ENCODE measurements around the gene TENT4B. TPM values are rescaled to one million over a fixed set of nuclear protein-coding genes. Genes with fewer than 3 reads are reported as not detected.

TENT4B gene
- total RNA-seq, 1 experiment from 2014 or later: 14.5 TPM

DNA sequence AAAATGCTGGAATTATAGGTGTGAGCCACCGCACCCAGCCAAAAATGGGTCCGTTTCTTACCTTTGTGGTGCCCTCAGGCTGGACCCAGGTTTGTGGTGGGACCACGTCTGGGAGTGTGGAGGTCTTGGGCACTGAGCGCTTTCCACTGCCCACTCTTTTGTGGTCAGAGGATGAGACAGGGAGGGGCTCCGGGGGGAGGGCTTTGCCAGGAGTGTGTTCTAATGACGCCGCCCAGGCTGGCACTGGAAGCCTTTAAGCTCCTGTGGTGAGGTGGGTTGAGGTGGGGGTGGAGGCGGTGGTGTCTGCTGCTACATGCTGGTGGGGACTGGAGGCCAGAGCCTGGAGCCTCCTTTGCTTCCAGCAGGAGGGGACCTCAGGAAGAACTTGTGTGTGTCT lies 100.4 kb downstream of the TENT4B start:
- Histone ChIP-seq H3K27ac (no peak overlapping the region), H3K27me3 (replicated peaks) (no peaks in the 10 kb centered on the region), H3K36me3 (peaks cover 28% of the 10 kb centered on the region), H3K4me1 (replicated peaks) (peaks cover 43% of the 10 kb centered on the region), H3K9me3 (replicated peaks) (no peaks in the 10 kb centered on the region), H3K4me3 (no peak overlapping the region)
- peak in 1 of 2 experiments; percentile 41 for DNase-seq (ENCODE audit: low read depth in 1 of 2, low spot score in 2 of 2)

DNA sequence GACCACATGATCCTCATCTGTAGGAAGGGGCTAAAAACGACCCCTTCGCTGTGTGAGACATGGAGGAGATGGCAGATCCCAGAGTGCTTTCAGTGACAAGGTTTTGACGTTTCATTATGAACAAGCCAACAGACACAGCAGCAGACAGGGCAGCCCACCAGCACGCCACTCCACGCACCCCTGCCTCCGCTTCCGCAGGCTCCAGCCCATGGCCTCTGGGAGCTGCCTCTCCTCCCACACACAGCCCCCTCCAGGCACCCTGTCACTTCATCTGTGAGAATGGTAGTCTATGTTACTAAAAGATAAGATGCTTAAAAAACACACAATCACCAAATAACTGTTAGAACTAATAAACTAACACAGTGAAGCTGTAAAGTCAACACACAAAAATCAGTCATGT lies 101.0 kb downstream of the TENT4B start:
- Histone ChIP-seq H3K36me3 (peaks cover 24% of the 10 kb centered on the region), H3K27me3 (replicated peaks) (no peaks in the 10 kb centered on the region), H3K4me3 (no peak overlapping the region), H3K27ac (no peak overlapping the region), H3K4me1 (replicated peaks) (peaks cover 43% of the 10 kb centered on the region), H3K9me3 (replicated peaks) (no peaks in the 10 kb centered on the region)
- DNase-seq (ENCODE audit: low read depth in 1 of 2, low spot score in 2 of 2): peak in 1 of 2 experiments; percentile 35

DNA sequence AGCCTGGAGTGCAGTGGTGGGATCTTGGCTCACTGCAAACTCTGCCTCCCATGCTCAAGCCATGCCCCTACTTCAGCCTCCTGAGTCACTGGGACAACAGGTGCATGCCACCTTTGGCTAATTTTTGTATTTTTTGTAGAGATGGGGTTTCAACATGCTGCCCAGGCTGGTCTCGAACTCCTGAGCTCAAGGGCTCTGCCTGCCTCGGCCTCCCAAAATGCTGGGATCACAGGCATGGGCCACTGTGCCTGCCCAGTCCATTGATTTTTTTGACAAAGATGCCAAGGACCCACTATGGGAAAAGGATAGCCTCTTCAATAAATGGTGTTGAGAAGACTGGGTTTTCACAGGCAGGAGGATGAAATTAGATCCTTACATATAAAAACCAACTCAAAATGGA lies 102.4 kb downstream of the TENT4B start:
- peak in 1 of 2 experiments; percentile 5 for DNase-seq (ENCODE audit: low read depth in 1 of 2, low spot score in 2 of 2)
- H3K4me3 ChIP-seq: no peak overlapping the region
- no peaks in the 10 kb centered on the region for H3K9me3 ChIP-seq (replicated peaks)
- H3K27ac ChIP-seq: no peak overlapping the region
- peaks cover 46% of the 10 kb centered on the region for H3K4me1 ChIP-seq (replicated peaks)
- no peaks in the 10 kb centered on the region for H3K27me3 ChIP-seq (replicated peaks)
- peaks cover 22% of the 10 kb centered on the region for H3K36me3 ChIP-seq

DNA sequence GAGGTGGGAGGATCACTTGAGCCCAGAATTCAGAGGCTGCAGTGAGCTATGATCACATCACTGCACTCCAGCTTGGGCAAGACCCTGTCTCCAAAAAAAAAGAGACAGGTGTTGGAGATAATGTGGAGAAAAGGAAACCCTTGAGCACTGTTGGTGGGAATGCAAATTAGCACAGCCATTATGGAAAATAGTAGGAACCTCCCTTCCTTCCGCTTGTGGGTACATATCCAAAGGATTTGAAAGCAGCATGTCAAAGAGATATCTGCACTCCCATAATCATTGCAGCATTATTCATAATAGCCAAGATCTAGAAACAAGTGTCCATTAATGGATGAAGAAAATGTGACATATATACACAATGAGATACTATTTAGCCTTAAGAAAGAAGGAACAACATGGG lies 103.5 kb downstream of the TENT4B start:
- peaks cover 35% of the 10 kb centered on the region for H3K4me1 ChIP-seq (replicated peaks)

DNA sequence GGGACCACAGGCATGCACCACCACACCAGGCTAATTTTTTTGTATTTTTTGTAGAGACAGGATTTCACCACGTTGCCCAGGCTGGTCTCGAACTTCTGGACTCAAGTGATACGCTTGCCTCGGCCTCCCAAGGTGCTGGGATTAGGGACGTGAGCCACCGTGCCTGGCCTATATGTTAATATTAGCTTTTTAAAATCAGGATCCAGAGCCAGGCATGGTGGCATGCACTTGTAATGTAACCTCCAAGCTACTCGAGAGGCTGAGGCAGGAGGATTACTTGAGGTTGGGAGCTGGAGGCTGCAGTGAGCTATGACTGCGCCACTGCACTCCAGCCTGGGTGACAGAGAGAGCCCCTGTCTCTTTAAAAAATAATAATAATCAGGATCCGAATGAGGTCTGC lies 104.8 kb downstream of the TENT4B start:
- Histone ChIP-seq H3K27me3 (replicated peaks) (no peaks in the 10 kb centered on the region), H3K36me3 (peaks cover 23% of the 10 kb centered on the region), H3K4me1 (replicated peaks) (peaks cover 28% of the 10 kb centered on the region), H3K9me3 (replicated peaks) (no peaks in the 10 kb centered on the region), H3K4me3 (no peak overlapping the region), H3K27ac (no peak overlapping the region)
- DNase-seq (ENCODE audit: low read depth in 1 of 2, low spot score in 2 of 2): no peak

More for the DNA sequence above, 103.5 kb downstream of the TENT4B start:
- Histone ChIP-seq H3K9me3 (replicated peaks) (no peaks in the 10 kb centered on the region), H3K27ac (no peak overlapping the region), H3K27me3 (replicated peaks) (no peaks in the 10 kb centered on the region), H3K4me3 (no peak overlapping the region), H3K36me3 (peaks cover 28% of the 10 kb centered on the region)
- no peak for DNase-seq (ENCODE audit: low read depth in 1 of 2, low spot score in 2 of 2)

DNA sequence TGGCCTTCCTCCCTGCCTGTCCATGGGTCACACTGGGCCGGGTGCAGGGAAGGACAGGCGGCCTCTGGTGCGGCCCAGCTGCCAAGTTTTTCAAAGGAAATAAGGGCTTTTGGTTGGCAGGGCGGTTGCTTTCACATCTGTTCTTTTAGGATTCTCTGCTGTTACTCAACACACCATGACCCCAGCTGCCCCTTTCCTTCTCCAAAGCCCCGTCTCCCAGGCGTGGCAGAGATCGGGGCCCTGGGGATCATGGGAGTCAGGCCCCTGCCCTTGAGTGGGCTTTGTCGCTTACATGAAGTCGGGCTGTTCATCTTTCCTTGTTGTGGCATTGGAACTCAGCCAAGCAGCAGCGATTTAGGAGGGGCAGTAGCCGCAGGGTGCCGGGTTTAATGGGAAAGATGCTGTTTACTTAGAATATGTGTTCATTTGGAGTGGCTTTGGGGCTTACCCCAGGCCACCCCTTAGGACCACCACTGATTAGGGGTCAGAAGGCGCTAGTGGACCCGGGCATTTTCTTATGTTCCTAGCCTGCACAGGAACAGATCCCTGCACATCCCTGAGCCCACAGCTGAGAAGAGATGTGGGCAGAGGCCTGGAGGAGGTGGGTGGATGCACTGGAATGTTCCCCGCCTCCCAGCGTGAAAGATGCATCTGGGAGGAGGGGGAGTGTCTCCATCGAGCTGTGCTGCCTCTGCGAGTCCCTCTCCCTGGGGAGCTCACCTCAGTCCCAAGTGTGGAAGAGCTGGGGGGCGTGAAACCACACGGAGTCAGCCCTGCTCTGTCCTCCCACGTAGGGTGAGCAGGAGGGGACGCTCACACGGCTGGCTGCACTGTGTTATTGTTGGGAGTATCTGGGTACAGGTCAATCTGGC lies 106.5 kb downstream of the TENT4B start:
- no peaks in the 10 kb centered on the region for H3K27me3 ChIP-seq (replicated peaks)
- H3K36me3 ChIP-seq: peaks cover 18% of the 10 kb centered on the region
- no peaks in the 10 kb centered on the region for H3K9me3 ChIP-seq (replicated peaks)
- DNase-seq (ENCODE audit: low read depth in 1 of 2, low spot score in 2 of 2): peak; percentile 66 to 74
- no peak overlapping the region for H3K4me3 ChIP-seq
- peak overlapping the region; percentile 6 for H3K27ac ChIP-seq
- H3K4me1 ChIP-seq (replicated peaks): peaks cover 43% of the 10 kb centered on the region

DNA sequence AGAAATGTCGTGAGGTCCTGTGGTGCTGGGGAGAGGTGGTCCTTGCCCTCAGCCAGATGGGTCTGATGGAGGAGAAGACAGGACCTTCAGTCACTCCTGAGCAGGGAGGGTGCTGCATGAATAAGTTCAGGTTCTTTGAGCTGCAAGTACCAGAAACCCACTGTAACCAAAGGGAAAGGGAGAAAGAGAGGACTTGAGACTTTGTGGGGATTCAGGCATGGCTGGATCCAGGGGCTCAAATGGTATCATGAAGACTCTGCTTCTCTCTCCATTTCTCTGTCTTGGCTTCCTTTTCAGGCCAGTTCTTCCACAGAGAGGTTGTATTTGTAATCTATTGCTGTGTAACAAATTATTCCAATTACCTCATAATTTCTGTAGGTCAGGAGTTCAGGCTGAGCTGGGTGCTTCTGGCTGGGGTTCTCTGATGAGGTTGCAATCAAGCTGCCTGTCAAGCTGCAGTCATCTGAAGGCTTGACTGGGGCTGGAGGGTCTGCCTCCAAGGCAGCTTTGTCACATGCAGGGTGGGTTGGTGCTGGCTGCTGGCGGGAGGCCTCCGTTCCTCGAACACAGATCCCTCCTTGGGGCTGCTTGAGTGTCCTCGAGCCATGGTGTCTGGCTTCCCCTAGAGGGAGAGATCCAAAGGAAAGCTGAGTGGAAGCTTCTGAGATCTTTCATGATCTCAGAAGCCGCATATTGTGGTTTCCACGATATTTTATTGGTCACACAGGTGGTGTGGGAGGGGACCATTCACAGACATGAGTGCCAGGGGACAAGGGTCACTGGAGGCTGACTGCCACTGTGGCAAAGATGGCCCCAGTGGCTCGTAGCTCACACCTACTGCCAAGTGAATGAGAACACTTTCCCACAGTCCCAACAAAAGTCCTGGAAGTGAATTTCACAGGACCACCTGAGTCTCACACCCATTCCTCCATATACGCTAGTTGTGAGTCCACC lies 107.4 kb downstream of the TENT4B start:
- Histone ChIP-seq H3K9me3 (replicated peaks) (no peaks in the 10 kb centered on the region), H3K4me3 (no peak overlapping the region), H3K36me3 (peaks cover 18% of the 10 kb centered on the region), H3K27ac (no peak overlapping the region), H3K4me1 (replicated peaks) (peaks cover 52% of the 10 kb centered on the region), H3K27me3 (replicated peaks) (no peaks in the 10 kb centered on the region)
- no peak for DNase-seq (ENCODE audit: low read depth in 1 of 2, low spot score in 2 of 2)

DNA sequence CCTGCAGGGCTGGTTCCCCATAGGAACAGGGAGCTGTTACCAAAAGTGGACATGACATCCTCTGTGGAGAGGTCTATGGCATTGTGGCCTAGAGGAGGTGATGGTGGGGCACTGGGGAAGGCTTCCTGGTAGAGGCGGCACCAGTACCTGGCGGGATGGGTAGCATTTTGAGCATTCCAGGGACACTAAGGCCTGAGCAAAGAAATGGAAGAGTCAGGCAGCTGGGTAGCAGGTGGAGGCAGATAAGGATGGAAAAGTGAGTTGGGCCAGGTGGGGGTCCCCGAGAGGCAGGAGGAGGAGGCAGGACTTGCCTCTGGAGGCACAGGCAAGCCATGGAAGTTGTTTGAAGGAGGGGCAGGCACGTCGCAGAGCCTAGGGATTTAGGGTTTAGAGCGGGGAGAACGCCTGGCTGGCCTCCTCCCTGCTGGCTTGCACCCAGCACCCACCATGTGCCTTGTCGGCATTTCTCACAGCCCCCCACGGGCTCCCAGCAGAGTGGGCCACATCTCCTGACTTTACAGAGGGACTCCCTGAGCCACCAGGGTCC lies 108.1 kb downstream of the TENT4B start:
- Histone ChIP-seq H3K36me3 (peaks cover 18% of the 10 kb centered on the region), H3K27ac (no peak overlapping the region), H3K4me1 (replicated peaks) (peaks cover 60% of the 10 kb centered on the region), H3K27me3 (replicated peaks) (no peaks in the 10 kb centered on the region), H3K4me3 (no peak overlapping the region), H3K9me3 (replicated peaks) (no peaks in the 10 kb centered on the region)
- DNase-seq (ENCODE audit: low read depth in 1 of 2, low spot score in 2 of 2): no peak

DNA sequence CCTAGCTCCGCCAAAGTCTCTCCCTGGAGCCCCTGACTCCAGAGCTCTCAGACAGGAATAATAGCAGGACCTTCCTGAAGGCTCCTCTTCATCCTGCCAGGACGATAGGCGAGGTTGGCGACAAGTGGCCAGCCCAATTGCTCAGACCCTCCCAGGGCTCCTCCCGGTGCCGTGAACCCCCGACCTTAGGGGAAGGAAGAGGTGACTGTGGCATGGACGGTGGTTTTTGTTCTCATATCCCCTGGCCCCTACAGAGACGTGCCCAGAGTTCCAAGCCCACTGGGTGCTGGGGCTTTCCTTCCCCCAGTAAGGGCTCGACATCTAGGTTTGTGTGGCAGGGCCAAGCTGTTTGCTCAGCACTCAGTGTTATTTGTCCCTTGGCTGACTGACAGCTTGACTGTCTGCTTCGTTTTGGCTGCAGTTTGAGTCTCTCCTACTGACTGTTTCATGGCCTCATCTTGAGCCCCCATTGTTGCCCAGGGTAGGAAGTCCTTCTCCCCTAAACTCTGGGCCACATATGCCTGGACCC lies 108.7 kb downstream of the TENT4B start:
- no peak for DNase-seq (ENCODE audit: low read depth in 1 of 2, low spot score in 2 of 2)
- Histone ChIP-seq H3K4me3 (no peak overlapping the region), H3K27me3 (replicated peaks) (no peaks in the 10 kb centered on the region), H3K9me3 (replicated peaks) (no peaks in the 10 kb centered on the region), H3K36me3 (peaks cover 18% of the 10 kb centered on the region), H3K27ac (no peak overlapping the region), H3K4me1 (replicated peaks) (peaks cover 65% of the 10 kb centered on the region)

DNA sequence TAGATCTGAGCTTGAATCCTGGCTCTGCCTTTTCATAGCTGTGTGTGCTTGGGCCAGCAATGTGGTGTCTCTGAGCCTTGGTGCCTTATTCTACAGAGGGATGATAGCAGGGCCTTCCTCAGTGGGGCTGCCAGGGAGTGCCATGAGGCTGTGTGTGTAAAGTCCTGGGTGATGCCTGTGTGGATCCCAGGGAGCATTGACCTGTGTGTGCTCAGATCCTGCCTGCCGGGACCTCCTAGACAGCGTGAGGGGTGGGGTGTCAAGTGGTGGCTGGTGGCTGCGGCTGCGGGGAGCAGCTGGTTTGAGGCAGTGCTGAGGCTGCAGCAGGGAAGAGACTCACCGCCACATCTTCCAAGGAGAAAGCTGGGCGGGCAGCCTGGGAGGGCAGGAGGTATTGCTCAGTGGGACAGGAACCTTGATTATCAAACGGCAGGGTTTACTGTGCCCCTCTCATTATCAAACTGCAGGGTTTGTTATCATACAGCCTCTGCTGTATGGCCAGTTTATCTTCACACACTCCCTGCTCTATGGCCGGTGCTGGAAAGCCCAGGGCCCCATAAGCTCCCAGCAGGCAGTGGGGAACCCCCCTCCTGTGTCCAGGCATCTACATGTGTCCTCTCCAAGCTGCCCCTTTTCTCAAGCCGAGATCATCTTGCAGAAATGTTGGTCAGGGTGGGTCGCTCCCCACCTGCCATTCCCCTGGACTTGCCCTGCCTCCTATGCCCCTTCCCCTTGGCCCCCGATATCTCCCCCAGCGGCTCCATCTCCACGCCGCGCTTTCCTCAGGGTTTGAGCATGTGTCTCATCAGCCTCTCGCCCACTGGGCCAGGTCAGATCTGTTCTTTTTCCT lies 110.2 kb downstream of the TENT4B start:
- H3K36me3 ChIP-seq: peaks cover 16% of the 10 kb centered on the region
- no peak for DNase-seq (ENCODE audit: low read depth in 1 of 2, low spot score in 2 of 2)
- peak overlapping the region; percentile 56; the same call in 1 of the 2 replicates for H3K27ac ChIP-seq

DNA sequence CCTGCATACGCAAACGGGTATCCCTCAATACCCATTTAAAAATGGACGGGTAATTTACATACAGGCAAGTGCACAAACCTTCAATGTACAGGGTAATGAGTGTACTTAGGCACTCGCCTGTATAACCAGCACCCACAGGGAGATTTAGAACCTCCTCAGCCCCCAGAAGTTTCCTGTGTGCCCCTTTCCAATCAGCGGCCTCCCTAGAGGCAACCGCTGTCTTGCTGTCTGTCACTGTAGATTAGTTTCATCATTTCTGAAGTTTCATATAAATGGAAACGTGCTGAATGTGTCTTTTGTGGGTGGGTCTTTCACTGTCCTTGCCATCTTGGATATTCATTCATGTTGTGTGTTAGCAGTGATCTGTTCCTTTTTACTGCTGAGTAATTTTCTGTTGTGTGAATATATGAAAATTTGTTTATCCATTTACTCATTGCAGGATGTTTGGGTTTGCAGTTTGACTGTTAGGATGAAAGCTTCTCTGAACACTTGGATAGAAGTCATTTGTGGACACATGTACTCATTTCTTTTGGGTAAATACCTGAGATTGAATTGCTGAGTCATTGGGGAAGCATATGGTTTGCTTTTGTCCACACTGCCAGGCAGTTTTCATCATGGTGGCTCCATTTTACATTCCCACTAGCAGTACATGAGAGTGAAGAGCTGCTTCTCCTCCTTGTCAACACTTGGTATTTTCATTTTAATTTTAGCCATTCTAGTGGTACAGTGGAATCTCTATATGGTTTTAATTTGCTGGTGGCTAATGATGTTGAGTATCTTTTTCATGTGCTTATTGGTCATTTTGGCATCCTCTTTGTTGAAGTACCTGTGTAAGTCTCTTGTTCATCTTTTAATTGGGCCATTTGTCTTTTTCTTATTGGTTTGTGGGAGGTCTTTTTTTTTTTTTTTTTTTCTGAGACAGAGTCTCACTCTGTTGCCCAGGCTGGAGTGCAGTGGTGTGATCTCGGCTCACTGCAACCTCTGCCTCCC lies 111.1 kb downstream of the TENT4B start:
- no peaks in the 10 kb centered on the region for H3K9me3 ChIP-seq (replicated peaks)
- H3K27me3 ChIP-seq (replicated peaks): no peaks in the 10 kb centered on the region
- H3K4me3 ChIP-seq: no peak overlapping the region
- DNase-seq (ENCODE audit: low read depth in 1 of 2, low spot score in 2 of 2): peak in 1 of 2 experiments; percentile 60
- H3K4me1 ChIP-seq (replicated peaks): peaks cover 64% of the 10 kb centered on the region
- H3K36me3 ChIP-seq: peaks cover 25% of the 10 kb centered on the region
- H3K27ac ChIP-seq: peak overlapping the region; percentile 56

More for the DNA sequence above, 110.2 kb downstream of the TENT4B start:
- Histone ChIP-seq H3K27me3 (replicated peaks) (no peaks in the 10 kb centered on the region), H3K9me3 (replicated peaks) (no peaks in the 10 kb centered on the region), H3K4me1 (replicated peaks) (peaks cover 73% of the 10 kb centered on the region), H3K4me3 (no peak overlapping the region)

DNA sequence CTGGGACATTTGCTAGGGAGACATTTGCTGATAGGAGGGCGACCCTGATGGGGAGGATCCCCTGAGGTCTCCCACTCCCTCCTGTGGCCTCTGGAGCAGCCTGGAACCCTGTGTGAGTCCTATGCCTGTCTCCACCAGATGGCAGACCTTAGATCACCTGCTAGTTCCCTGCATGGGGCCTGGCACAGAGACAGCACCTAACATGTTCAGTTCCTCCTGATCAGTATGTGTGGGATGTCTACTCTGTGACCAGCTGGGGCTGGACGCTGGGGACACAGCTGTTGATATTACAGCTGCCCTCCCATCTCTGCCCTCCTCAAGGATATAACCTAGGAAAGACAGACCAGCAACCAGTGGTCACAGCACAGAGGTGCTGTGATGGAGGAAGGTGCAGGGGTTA lies 112.2 kb downstream of the TENT4B start:
- H3K4me3 ChIP-seq: no peak overlapping the region
- H3K36me3 ChIP-seq: peaks cover 26% of the 10 kb centered on the region
- H3K9me3 ChIP-seq (replicated peaks): no peaks in the 10 kb centered on the region
- no peaks in the 10 kb centered on the region for H3K27me3 ChIP-seq (replicated peaks)
- peak overlapping the region; percentile 56; the same call in 1 of the 2 replicates for H3K27ac ChIP-seq
- H3K4me1 ChIP-seq (replicated peaks): peaks cover 54% of the 10 kb centered on the region
- no peak for DNase-seq (ENCODE audit: low read depth in 1 of 2, low spot score in 2 of 2)

All from SJSA1 (cell line).